Measurements from ENCODE around the gene CDV3.

GRCh38 chr3:133620066-133620784 lies 46.7 kb downstream of the CDV3 start:
- TF ChIP-seq CTCF (IDR thresholded peaks at IDR 0.05) = no peak
- TF ChIP-seq EZH2 (IDR thresholded peaks at IDR 0.05; ENCODE audit: borderline replicate concordance, insufficient read depth, low read depth, low read length, poor library complexity, severe bottlenecking) = no peak
